Activated naive CD4-positive, alpha-beta T cell treated with Interleukin-2 at 50 U/mL for 16 hours (primary cell): Measurements from ENCODE around the gene ATP6V0D1.

ENCODE experiments used
- DNase-seq: peaks from one replicate; pipeline ENCODE4 v3.0.0-alpha.2; 2020

ATP6V0D1 gene

GRCh38 chr16:67388591-67388990 lies 92.4 kb downstream of the ATP6V0D1 start:
- DNase-seq, result no peak

- no peak for DNase-seq
Measured at GRCh38 chr16:67388191-67388590, 92.8 kb downstream of the ATP6V0D1 start.
